ENCODE results near the gene SMG9.

DNA sequence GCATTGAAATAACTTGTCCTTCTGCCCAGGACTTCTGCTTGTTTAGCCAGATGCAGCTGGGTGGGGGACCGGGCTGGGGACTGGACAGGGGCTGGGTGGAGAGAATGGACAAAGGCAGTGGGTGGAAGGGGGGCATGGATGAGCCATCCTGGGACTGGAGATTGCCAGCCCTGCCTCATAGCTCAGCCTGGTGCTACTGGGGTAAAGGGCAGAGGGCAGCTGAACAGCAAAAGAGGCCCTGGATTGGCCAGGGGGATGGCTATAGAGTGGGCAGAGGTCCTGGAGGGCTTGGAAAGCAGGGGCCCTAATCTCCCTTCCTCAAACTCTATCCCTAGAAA is 67.1 kb downstream of the SMG9 start:
- TF ChIP-seq, protein P1, sequence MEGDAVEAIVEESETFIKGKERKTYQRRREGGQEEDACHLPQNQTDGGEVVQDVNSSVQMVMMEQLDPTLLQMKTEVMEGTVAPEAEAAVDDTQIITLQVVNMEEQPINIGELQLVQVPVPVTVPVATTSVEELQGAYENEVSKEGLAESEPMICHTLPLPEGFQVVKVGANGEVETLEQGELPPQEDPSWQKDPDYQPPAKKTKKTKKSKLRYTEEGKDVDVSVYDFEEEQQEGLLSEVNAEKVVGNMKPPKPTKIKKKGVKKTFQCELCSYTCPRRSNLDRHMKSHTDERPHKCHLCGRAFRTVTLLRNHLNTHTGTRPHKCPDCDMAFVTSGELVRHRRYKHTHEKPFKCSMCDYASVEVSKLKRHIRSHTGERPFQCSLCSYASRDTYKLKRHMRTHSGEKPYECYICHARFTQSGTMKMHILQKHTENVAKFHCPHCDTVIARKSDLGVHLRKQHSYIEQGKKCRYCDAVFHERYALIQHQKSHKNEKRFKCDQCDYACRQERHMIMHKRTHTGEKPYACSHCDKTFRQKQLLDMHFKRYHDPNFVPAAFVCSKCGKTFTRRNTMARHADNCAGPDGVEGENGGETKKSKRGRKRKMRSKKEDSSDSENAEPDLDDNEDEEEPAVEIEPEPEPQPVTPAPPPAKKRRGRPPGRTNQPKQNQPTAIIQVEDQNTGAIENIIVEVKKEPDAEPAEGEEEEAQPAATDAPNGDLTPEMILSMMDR (IDR thresholded peaks at IDR 0.05): no peak
- TF ChIP-seq EP300 (IDR thresholded peaks at IDR 0.05) (no peak), POLR2A (IDR thresholded peaks at IDR 0.05) (no peak)

All from tibial nerve (tissue), 4 donors.